Astrocyte of the cerebellum (primary cell): ENCODE measurements around the gene MB.
"Not testable (repeated sequence)": the region's sequence is repeated elsewhere in the genome, so short reads cannot be mapped to it uniquely, and the experiment has no call there.

Experiments
- DNase-seq: peaks from one replicate; pipeline ENCODE4 v3.0.0-alpha.2; 2011; ENCODE audit warnings: low read depth
- H3K4me3 ChIP-seq: 2 replicates; pipeline ENCODE4 v1.5.1; 2011; ENCODE audit warnings: mild to moderate bottlenecking, low read depth, low read length, moderate library complexity
- CTCF ChIP-seq: IDR thresholded peaks from 2 replicates; pipeline ENCODE4 v1.5.1; 2012; ENCODE audit warnings: low read length, low read depth, moderate library complexity, mild to moderate bottlenecking; ENCODE audit errors: missing control alignments
- in situ Hi-C: cut with HindIII; loops from 2 replicates; pipeline ENCODE4 v1.10.0; 2017; ENCODE audit warnings: low sequenced_read_pairs

MB gene

GRCh38 chr22:35617137-35617755, at the start of gene MB:
Gene MB (minus strand): TSS chr22:35617329. CDS start chr22:35617257, 72 bp downstream.
- in situ Hi-C loops: no loop called here
- no peak for DNase-seq
- H3K4me3 ChIP-seq: no peak within 1 kb of the TSS
- TF ChIP-seq CTCF: no peak

GRCh38 chr22:35666699-35667098, 49.6 kb upstream of the MB start:
- DNase-seq, H3K4me3 ChIP-seq, in situ Hi-C loops: not testable (repeated sequence)

GRCh38 chr22:35664955-35665587, 47.9 kb upstream of the MB start:
- DNase-seq: no peak
- no peak overlapping the region for H3K4me3 ChIP-seq
- TF ChIP-seq CTCF: no peak
- in situ Hi-C loops: no loop called here

- no peak overlapping the region for H3K4me3 ChIP-seq
- in situ Hi-C loops: no loop called here
- no peak for DNase-seq
- TF ChIP-seq CTCF: no peak
Measured at GRCh38 chr22:35663371-35663770, 46.2 kb upstream of the MB start.

GRCh38 chr22:35662914-35663313, 45.8 kb upstream of the MB start:
- DNase-seq: no peak
- in situ Hi-C loops: no loop called here
- no peak overlapping the region for H3K4me3 ChIP-seq
- no peak for TF ChIP-seq CTCF

GRCh38 chr22:35661464-35661863, 44.3 kb upstream of the MB start:
- no peak for DNase-seq
- in situ Hi-C loops: no loop called here
- TF ChIP-seq CTCF: no peak
- no peak overlapping the region for H3K4me3 ChIP-seq

GRCh38 chr22:35660291-35661127, 43.4 kb upstream of the MB start:
- no peak for TF ChIP-seq CTCF
- no peak overlapping the region for H3K4me3 ChIP-seq
- in situ Hi-C loops: no loop called here
- no peak for DNase-seq
